ENCODE data around the gene RAB13.

RAB13 gene

GRCh38 chr1:153977250-153978240 lies 8.6 kb downstream of the RAB13 start, which contains the start of gene JTB:
Gene JTB, minus strand, starts transcription at chr1:153977674. Its CDS starts 422 bp downstream, at chr1:153977252.
- DNase-seq (ENCODE audit: low spot score): peak; percentile 86

- DNase-seq (ENCODE audit: low spot score): no peak
Observed at GRCh38 chr1:153976819-153977249, 9.3 kb downstream of the RAB13 start.

GRCh38 chr1:153973525-153973924 lies 12.6 kb downstream of the RAB13 start:
- no peak for DNase-seq (ENCODE audit: low spot score)

- no peak for DNase-seq (ENCODE audit: low spot score)
Observed at GRCh38 chr1:153973071-153973470, 13.1 kb downstream of the RAB13 start.

GRCh38 chr1:153970346-153970745 lies 15.8 kb downstream of the RAB13 start:
- DNase-seq (ENCODE audit: low spot score): no peak

GRCh38 chr1:153968972-153969371 lies 17.2 kb downstream of the RAB13 start:
- no peak for DNase-seq (ENCODE audit: low spot score)

GRCh38 chr1:153968408-153968807 lies 17.7 kb downstream of the RAB13 start:
- no peak for DNase-seq (ENCODE audit: low spot score)

- no peak for DNase-seq (ENCODE audit: low spot score)
Observed at GRCh38 chr1:153968000-153968363, 18.2 kb downstream of the RAB13 start.

GRCh38 chr1:153967107-153967999 lies 18.8 kb downstream of the RAB13 start, which contains the start of gene CREB3L4:
Gene CREB3L4, plus strand, starts transcription at chr1:153967902. Its CDS starts 624 bp downstream, at chr1:153968526.
- DNase-seq (ENCODE audit: low spot score): peak; percentile 86

- no peak for DNase-seq (ENCODE audit: low spot score)
Observed at GRCh38 chr1:153963850-153964331, 22.2 kb downstream of the RAB13 start.

- DNase-seq (ENCODE audit: low spot score): peak; percentile 97
Observed at GRCh38 chr1:153963030-153963849, 22.9 kb downstream of the RAB13 start, which contains the start of gene SLC39A1. Gene SLC39A1, minus strand, starts transcription at chr1:153963537. Its CDS starts 822 bp downstream, at chr1:153962715.

GRCh38 chr1:153962088-153963029 lies 23.8 kb downstream of the RAB13 start:
- peak; percentile 44 for DNase-seq (ENCODE audit: low spot score)

- no peak for DNase-seq (ENCODE audit: low spot score)
Observed at GRCh38 chr1:153961421-153961820, 24.7 kb downstream of the RAB13 start.

GRCh38 chr1:153960206-153960605 lies 25.9 kb downstream of the RAB13 start:
- DNase-seq (ENCODE audit: low spot score): no peak

GRCh38 chr1:153959454-153959853 lies 26.7 kb downstream of the RAB13 start:
- DNase-seq (ENCODE audit: low spot score): peak; percentile 45

- no peak for DNase-seq (ENCODE audit: low spot score)
Observed at GRCh38 chr1:153958961-153959260, 27.2 kb downstream of the RAB13 start.

- DNase-seq (ENCODE audit: low spot score): peak; percentile 99
Observed at GRCh38 chr1:153958111-153958960, 27.8 kb downstream of the RAB13 start, which contains the start of gene CRTC2. Gene CRTC2, minus strand, starts transcription at chr1:153958612. Its CDS starts 115 bp downstream, at chr1:153958497.

GRCh38 chr1:153957744-153958110 lies 28.4 kb downstream of the RAB13 start:
- no peak for DNase-seq (ENCODE audit: low spot score)
